ENCODE measurements around the gene KLHL29. TPM values are rescaled to one million over a fixed set of nuclear protein-coding genes. Genes with fewer than 3 reads are reported as not detected.

Gene KLHL29
- total and polyA plus RNA-seq, 2 of the 13 experiments (the other 11 are each of a cell fraction or from before 2014, with no cell fraction given), result 0.01 TPM; not detected in 1

GRCh38 chr2:23658466-23658942 lies 273.5 kb downstream of the KLHL29 start (continued):
- no peak for TF ChIP-seq ZBTB39 (CRISPR knock-in tag; IDR thresholded peaks at IDR 0.05)
- TF ChIP-seq ZNF160 (CRISPR knock-in tag; IDR thresholded peaks at IDR 0.05), result 0 out of 2 replicates have a peak, but pooled peaks have one; percentile 73
- no peak for TF ChIP-seq SP1 (IDR thresholded peaks at IDR 0.05)
- TF ChIP-seq SP1 (CRISPR knock-in tag; IDR thresholded peaks at IDR 0.05), result peak; percentile 75
- TF ChIP-seq MXD4 (CRISPR knock-in tag; IDR thresholded peaks at IDR 0.05), result peak; percentile 70; the same call in 1 of the 2 replicates
- no peak for TF ChIP-seq NR0B2 (CRISPR knock-in tag; IDR thresholded peaks at IDR 0.05)
- 0 out of 2 replicates have a peak, but pooled peaks have one; percentile 53 for TF ChIP-seq MLX (CRISPR knock-in tag; IDR thresholded peaks at IDR 0.05)
- TF ChIP-seq NR1H2 (CRISPR knock-in tag; IDR thresholded peaks at IDR 0.05; ENCODE audit: borderline replicate concordance, low read depth), result no peak
- TF ChIP-seq, protein P1, sequence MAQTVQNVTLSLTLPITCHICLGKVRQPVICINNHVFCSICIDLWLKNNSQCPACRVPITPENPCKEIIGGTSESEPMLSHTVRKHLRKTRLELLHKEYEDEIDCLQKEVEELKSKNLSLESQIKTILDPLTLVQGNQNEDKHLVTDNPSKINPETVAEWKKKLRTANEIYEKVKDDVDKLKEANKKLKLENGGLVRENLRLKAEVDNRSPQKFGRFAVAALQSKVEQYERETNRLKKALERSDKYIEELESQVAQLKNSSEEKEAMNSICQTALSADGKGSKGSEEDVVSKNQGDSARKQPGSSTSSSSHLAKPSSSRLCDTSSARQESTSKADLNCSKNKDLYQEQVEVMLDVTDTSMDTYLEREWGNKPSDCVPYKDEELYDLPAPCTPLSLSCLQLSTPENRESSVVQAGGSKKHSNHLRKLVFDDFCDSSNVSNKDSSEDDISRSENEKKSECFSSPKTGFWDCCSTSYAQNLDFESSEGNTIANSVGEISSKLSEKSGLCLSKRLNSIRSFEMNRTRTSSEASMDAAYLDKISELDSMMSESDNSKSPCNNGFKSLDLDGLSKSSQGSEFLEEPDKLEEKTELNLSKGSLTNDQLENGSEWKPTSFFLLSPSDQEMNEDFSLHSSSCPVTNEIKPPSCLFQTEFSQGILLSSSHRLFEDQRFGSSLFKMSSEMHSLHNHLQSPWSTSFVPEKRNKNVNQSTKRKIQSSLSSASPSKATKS (CRISPR knock-in tag; IDR thresholded peaks at IDR 0.05), result no peak
- TF ChIP-seq ZNF331 (CRISPR knock-in tag; IDR thresholded peaks at IDR 0.05), result peak; percentile 72; the same call in 1 of the 2 replicates
- TF ChIP-seq ZBTB20 (CRISPR knock-in tag; IDR thresholded peaks at IDR 0.05; ENCODE audit: borderline replicate concordance, low read depth), result peak; percentile 41; the same call in 1 of the 2 replicates
- peak; percentile 42; the same call in 1 of the 2 replicates for TF ChIP-seq ZNF143 (CRISPR knock-in tag; IDR thresholded peaks at IDR 0.05)
- TF ChIP-seq THAP11 (CRISPR knock-in tag; IDR thresholded peaks at IDR 0.05), result peak; percentile 65
- TF ChIP-seq MAFF (IDR thresholded peaks at IDR 0.05; ENCODE audit: low read depth, low read length), result peak; percentile 85
- TF ChIP-seq ZBTB37 (CRISPR knock-in tag; IDR thresholded peaks at IDR 0.05), result no peak
- TF ChIP-seq MTERF4 (CRISPR knock-in tag; IDR thresholded peaks at IDR 0.05), result no peak
- TF ChIP-seq ARID3A (IDR thresholded peaks at IDR 0.05; ENCODE audit: low read depth, low read length), result no peak

Data from HepG2 (cell line).